ENCODE measurements around the gene BRF1.

BRF1 gene

GRCh38 chr14:105168496-105168978 is 132.3 kb downstream of the BRF1 start, which contains the start of gene JAG2:
JAG2 (minus strand) TSS chr14:105168776; CDS start chr14:105168420, 356 bp downstream.
- peak; percentile 70 to 84 for DNase-seq

GRCh38 chr14:105168093-105168420 is 132.7 kb downstream of the BRF1 start:
- DNase-seq = no peak

GRCh38 chr14:105167303-105168092 is 133.3 kb downstream of the BRF1 start:
- peak; percentile 36 to 67 for DNase-seq

- peak in 1 of 2 experiments; percentile 50 for DNase-seq
Observed at GRCh38 chr14:105166571-105167302, 134.1 kb downstream of the BRF1 start.

GRCh38 chr14:105165761-105166485 is 134.9 kb downstream of the BRF1 start:
- DNase-seq = peak; percentile 43 to 70

- DNase-seq = peak; percentile 57 to 91
Observed at GRCh38 chr14:105165134-105165704, 135.6 kb downstream of the BRF1 start.

GRCh38 chr14:105163040-105163742 is 137.6 kb downstream of the BRF1 start:
- peak in 1 of 2 experiments; percentile 67 for DNase-seq

- DNase-seq = no peak
Observed at GRCh38 chr14:105162669-105162979, 138.2 kb downstream of the BRF1 start.

GRCh38 chr14:105161964-105162668 is 138.7 kb downstream of the BRF1 start:
- no peak for DNase-seq

GRCh38 chr14:105161309-105161708 is 139.5 kb downstream of the BRF1 start:
- peak; percentile 78 to 95 for DNase-seq

GRCh38 chr14:105160776-105161175 is 140.0 kb downstream of the BRF1 start:
- no peak for DNase-seq

GRCh38 chr14:105159344-105159743 is 141.5 kb downstream of the BRF1 start:
- no peak for DNase-seq
